ENCODE measurements around the gene TOMM7.

Gene TOMM7

DNA sequence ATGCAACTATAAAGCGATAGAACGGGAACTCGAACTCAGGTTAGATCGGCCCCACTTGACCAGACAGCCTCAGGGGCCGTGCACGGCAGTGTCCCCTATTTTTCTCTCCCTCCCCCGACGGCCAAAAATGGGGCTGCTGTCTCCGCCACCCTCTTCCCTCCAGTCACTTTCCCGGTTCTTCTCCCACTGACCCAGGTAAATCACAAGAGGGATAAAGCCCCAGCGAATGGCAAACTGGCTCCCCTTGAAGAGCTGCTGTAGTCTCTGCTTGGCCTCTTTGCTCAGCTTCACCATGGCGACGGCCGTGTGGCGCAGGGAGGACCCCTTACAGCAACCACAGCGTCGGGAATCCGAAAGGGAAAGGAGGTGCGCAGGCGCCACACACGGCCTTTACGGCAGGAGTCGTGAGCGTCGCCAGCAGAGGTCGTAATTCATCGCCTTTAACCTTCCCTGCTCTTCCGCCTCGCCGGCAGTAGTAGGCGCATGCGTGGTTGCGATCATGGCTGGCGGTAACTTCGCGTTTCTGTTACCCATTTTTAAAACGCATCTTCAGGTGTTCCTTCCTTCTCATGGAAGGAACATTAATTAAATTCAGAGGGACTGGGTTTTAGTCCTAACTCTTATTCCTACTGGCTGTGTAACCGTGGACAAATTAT is at the start of gene TOMM7:
Gene TOMM7 (minus strand): TSS at position 364 of the 656 bp plus-strand sequence. CDS start 70 bp downstream, at position 294.
- Histone ChIP-seq H3K4me2 (peak within 1 kb of the TSS; percentile 87), H3K9me3 (no peaks in the 10 kb centered on the region), H3K36me3 (peaks cover 7% of the 10 kb centered on the region; the same call in 1 of the 2 replicates), H3K4me3 (peak within 1 kb of the TSS; percentile 86), H3K4me1 (peaks cover 24% of the 10 kb centered on the region), H4K20me1 (no peaks in the 10 kb centered on the region), H3K27me3 (no peaks in the 10 kb centered on the region), H3K9ac (peak within 1 kb of the TSS; percentile 79), H3K27ac (peak within 1 kb of the TSS; percentile 70)
- TF ChIP-seq Cebpa-rat (IDR thresholded peaks at IDR 0.05): no peak

DNA sequence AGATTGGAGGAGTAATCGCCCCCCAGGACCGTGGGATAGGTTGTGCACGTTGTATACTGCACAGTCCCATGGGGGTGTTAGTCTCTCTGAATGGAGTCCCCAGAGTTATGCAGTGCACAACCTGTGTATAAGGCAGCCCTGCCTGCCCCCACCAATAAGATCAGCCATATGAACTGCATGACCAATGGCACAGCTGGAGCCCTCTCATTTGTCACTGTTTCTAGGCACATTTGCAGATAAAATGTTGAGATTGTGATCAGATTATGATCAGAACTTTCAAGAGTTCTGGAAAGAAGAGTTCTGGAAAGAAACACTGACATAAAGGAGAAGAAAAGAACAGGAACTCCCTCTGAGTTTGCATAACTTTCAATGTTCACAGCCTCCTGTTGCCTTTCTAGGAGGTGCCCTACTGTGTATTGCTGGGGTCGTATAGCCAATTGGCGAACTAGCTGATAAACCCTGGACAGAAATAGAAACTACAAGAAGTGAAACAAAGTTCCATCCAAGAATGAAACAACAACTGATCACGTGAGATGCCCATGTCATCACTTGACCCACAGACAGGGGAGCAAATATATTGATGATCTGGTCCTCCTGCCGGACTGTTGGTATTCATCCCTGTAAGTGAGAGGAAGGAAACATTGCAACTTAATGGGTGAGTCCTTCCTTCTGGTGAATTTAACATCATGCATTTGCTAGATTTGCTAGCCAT is 49.6 kb upstream of the TOMM7 start:
- Histone ChIP-seq H3K9me3 (no peaks in the 10 kb centered on the region), H3K36me3 (peaks cover 11% of the 10 kb centered on the region; the same call in 1 of the 2 replicates), H3K4me2 (no peak overlapping the region), H3K27me3 (no peaks in the 10 kb centered on the region), H3K9ac (no peak overlapping the region), H4K20me1 (peaks cover 7% of the 10 kb centered on the region; the same call in 1 of the 2 replicates), H3K4me1 (peaks cover 15% of the 10 kb centered on the region), H3K4me3 (no peak overlapping the region), H3K27ac (no peak overlapping the region)
- no peak for TF ChIP-seq Cebpa-rat (IDR thresholded peaks at IDR 0.05)

DNA sequence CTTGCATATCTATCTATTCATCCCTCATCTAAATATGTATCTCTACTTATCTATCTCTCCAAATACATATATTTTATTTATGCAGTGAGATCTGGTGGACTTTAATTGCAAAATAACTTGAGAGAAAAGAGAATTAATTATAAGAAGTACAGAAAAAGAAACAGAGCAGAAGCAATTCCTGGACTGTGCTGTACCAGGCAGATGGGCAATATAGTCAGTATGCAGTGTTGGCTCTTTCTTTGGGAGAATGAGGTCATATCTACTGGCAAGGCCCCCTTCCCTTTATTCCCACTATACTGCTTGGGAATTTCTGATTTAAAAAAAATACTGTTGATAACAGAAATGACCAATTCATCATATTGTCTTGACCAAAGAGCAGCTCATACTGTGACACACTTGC is 49.0 kb upstream of the TOMM7 start:
- peaks cover 11% of the 10 kb centered on the region; the same call in 1 of the 2 replicates for H3K36me3 ChIP-seq
- no peak for TF ChIP-seq Cebpa-rat (IDR thresholded peaks at IDR 0.05)
- no peaks in the 10 kb centered on the region for H3K9me3 ChIP-seq
- H3K4me2 ChIP-seq: no peak overlapping the region
- H3K4me1 ChIP-seq: peaks cover 20% of the 10 kb centered on the region
- H3K9ac ChIP-seq: no peak overlapping the region
- H3K27ac ChIP-seq: no peak overlapping the region
- peaks cover 8% of the 10 kb centered on the region; the same call in 1 of the 2 replicates for H4K20me1 ChIP-seq
- H3K27me3 ChIP-seq: no peaks in the 10 kb centered on the region
- no peak overlapping the region for H3K4me3 ChIP-seq

DNA sequence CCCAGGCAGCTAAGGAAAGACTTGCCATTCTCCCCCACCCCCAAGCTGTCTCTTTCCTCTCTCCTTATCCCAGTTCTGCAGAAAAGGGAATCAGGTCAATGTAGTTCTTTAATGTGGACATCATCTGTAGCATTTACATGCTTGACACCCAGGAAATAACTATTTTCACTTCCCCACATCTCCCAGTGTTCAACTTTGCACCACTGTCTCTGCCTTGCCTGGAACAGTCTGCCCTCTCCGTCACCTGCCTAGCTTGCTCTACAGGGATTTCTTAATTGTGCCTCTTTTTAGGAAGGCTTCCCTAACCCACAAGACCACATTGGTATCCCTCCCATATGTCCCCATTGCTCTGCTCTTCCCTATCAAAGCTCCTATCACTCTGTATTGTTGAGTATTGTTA is 45.9 kb upstream of the TOMM7 start:
- Histone ChIP-seq H3K27ac (no peak overlapping the region), H3K4me3 (no peak overlapping the region), H4K20me1 (peaks cover 15% of the 10 kb centered on the region; the same call in 1 of the 2 replicates), H3K9me3 (peaks cover 8% of the 10 kb centered on the region; the same call in 1 of the 2 replicates), H3K4me2 (peak overlapping the region; percentile 73), H3K36me3 (peaks cover 16% of the 10 kb centered on the region), H3K4me1 (peaks cover 46% of the 10 kb centered on the region), H3K9ac (no peak overlapping the region), H3K27me3 (no peaks in the 10 kb centered on the region)
- no peak for TF ChIP-seq Cebpa-rat (IDR thresholded peaks at IDR 0.05)

DNA sequence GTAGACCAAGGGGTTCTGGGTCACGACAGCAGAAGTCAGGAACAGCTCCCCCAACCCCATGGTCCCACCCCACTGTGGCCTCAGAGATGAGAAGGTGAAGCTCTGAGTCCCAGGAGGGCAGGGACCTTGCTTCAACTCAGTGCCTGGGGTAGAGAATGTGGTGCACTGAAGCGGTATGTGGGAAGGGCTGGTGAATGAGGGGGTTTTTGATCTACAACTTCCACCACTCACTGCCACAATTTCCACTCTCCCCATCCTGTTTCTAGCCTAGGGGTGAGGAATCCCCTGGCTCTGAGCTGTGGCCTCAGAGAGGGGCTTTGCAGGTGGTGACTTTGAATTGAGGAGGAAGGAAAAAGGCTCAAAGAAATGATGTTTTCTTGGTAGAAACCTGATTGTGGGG is 44.9 kb upstream of the TOMM7 start:
- peaks cover 15% of the 10 kb centered on the region; the same call in 1 of the 2 replicates for H4K20me1 ChIP-seq
- peak overlapping the region; percentile 73 for H3K4me2 ChIP-seq
- H3K9me3 ChIP-seq: peaks cover 10% of the 10 kb centered on the region; the same call in 1 of the 2 replicates
- peaks cover 46% of the 10 kb centered on the region for H3K4me1 ChIP-seq
- H3K27me3 ChIP-seq: no peaks in the 10 kb centered on the region
- no peak for TF ChIP-seq Cebpa-rat (IDR thresholded peaks at IDR 0.05)
- no peak overlapping the region for H3K9ac ChIP-seq
- H3K4me3 ChIP-seq: no peak overlapping the region
- 0 out of 2 replicates have a peak overlapping the region, but pooled peaks have one; percentile 23 for H3K27ac ChIP-seq
- peaks cover 24% of the 10 kb centered on the region for H3K36me3 ChIP-seq

DNA sequence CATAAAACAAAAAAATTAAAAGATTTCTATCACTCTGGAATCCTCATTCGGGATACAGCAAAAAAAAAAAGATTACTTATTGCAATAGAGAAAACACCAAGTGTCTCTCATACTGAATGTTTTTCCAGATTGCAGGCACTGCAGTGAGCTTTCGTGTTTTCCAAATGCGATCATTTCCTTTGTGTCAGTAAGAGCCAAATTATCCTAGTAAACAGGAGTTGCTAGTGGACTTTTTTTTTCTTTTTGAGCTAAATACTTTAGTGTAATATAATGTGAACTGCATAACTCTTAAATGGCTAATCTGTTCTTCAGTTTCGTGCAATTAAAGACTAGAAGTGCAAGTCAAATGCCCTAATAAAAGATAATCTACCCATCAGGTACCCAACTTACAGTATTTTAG is 44.4 kb upstream of the TOMM7 start:
- Histone ChIP-seq H3K4me1 (peaks cover 46% of the 10 kb centered on the region), H3K36me3 (peaks cover 25% of the 10 kb centered on the region), H3K27me3 (no peaks in the 10 kb centered on the region), H3K4me2 (peak overlapping the region; percentile 73), H3K9me3 (peaks cover 10% of the 10 kb centered on the region; the same call in 1 of the 2 replicates), H3K9ac (no peak overlapping the region), H3K27ac (no peak overlapping the region), H4K20me1 (peaks cover 15% of the 10 kb centered on the region; the same call in 1 of the 2 replicates), H3K4me3 (no peak overlapping the region)
- TF ChIP-seq Cebpa-rat (IDR thresholded peaks at IDR 0.05): no peak

DNA sequence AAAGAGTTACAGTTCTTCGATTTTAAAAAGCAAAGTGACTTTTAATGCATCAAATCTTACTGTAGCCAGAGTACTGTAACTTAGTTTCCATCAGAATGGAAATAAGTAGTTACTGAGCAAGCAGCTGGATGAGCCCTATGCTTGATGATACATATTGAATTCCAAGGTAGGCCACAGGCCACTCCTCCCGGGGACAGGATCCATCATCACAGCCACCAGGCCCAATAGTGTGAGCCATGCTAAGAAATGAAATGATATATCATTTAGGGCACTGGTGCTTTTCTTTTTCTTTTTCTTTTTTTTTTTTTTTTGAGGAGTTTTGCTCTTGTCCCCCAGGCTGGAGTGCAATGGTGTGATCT is 42.9 kb upstream of the TOMM7 start:
- TF ChIP-seq Cebpa-rat (IDR thresholded peaks at IDR 0.05): no peak
- H3K4me1 ChIP-seq: peaks cover 46% of the 10 kb centered on the region
- no peak overlapping the region for H3K4me3 ChIP-seq
- peaks cover 10% of the 10 kb centered on the region; the same call in 1 of the 2 replicates for H3K9me3 ChIP-seq
- H3K36me3 ChIP-seq: peaks cover 40% of the 10 kb centered on the region
- H4K20me1 ChIP-seq: peaks cover 15% of the 10 kb centered on the region; the same call in 1 of the 2 replicates
- H3K27ac ChIP-seq: no peak overlapping the region
- H3K4me2 ChIP-seq: no peak overlapping the region
- no peaks in the 10 kb centered on the region for H3K27me3 ChIP-seq
- H3K9ac ChIP-seq: no peak overlapping the region

DNA sequence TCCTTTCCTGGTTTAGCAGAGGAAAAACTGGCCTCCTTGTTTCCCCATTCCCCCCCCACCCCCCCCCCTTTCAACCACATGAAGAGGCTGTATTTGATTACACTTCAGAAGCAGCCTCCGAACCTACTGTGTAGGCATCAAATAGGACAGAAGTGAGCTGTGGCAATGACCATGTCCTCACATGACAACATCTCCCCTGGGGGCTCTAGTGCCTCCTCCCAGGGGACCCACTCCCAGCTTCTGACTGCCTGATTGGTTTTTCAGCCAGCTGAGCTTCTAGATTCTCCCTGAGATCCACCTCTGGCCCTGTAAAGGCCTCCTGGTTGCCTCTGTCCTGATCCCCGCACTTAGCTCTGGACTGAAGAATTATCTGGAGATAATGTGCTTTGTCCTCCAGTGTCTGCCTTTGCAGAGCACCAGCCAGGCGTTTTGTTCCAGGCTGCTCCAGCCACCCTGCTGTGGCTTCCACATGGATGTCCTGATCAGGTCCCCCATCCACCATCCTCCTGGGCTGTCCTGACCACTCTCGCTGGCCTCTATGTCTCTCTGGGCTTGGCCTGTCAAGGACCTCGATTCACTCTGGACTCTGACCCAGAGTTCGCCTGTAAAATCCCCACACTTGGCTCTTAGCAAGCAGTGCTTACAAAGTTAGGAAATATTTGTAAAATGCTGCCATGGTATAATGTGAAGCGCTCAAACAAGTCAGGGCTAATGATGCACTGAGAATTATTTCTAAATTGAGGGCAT is 42.4 kb upstream of the TOMM7 start:
- H4K20me1 ChIP-seq: peaks cover 15% of the 10 kb centered on the region; the same call in 1 of the 2 replicates
- peaks cover 46% of the 10 kb centered on the region for H3K4me1 ChIP-seq
- no peak overlapping the region for H3K27ac ChIP-seq
- peaks cover 45% of the 10 kb centered on the region for H3K36me3 ChIP-seq
- peaks cover 10% of the 10 kb centered on the region; the same call in 1 of the 2 replicates for H3K9me3 ChIP-seq
- no peaks in the 10 kb centered on the region for H3K27me3 ChIP-seq
- no peak overlapping the region for H3K4me3 ChIP-seq
- H3K9ac ChIP-seq: peak overlapping the region; percentile 29; the same call in 1 of the 2 replicates
- peak overlapping the region; percentile 59 for H3K4me2 ChIP-seq
- TF ChIP-seq Cebpa-rat (IDR thresholded peaks at IDR 0.05): no peak

DNA sequence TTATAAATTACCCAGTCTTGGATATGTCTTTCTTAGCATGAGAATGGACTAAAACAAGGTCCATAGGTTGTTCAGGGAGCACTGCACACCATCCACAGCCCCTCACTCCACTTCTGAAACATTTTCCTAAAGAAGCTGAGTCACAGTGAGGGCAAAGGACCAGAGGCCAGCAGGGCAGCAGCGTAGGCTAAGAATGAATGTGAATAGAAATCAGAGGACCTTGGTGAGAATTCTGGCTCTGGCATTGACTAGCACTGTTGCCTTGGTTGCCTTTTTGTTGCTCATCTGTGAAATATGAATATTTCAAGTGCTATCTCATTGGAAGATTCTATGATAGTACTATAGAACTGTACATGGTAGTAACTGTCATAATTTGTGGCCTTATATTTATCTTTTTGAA is 41.7 kb upstream of the TOMM7 start:
- Histone ChIP-seq H3K4me2 (no peak overlapping the region; the same call in 1 of the 2 replicates), H3K9ac (no peak overlapping the region), H3K9me3 (peaks cover 10% of the 10 kb centered on the region; the same call in 1 of the 2 replicates), H3K27me3 (no peaks in the 10 kb centered on the region), H3K4me1 (peaks cover 46% of the 10 kb centered on the region), H3K36me3 (peaks cover 45% of the 10 kb centered on the region), H4K20me1 (peaks cover 15% of the 10 kb centered on the region; the same call in 1 of the 2 replicates), H3K4me3 (no peak overlapping the region), H3K27ac (no peak overlapping the region)
- TF ChIP-seq Cebpa-rat (IDR thresholded peaks at IDR 0.05): no peak
